Measurements from ENCODE around the gene PPP1R13L. TPM values are rescaled to one million over a fixed set of nuclear protein-coding genes. Genes with fewer than 3 reads are reported as not detected.
"Not testable (repeated sequence)": the region's sequence is repeated elsewhere in the genome, so short reads cannot be mapped to it uniquely, and the experiment has no call there.

The PPP1R13L gene
- total RNA-seq, 1 donor from 2014 or later: 56.7 TPM

GRCh38 chr19:45439569-45440258 is 34.8 kb upstream of the PPP1R13L start:
- FAIRE-seq (no peak), DNase-seq (ENCODE audit: low read depth) (peak; percentile 53)
- no peaks in the 10 kb centered on the region for H3K27me3 ChIP-seq (ENCODE audit: insufficient read depth, low read length)
- peak overlapping the region; percentile 69 for H3K4me3 ChIP-seq (ENCODE audit: insufficient read depth, low read depth, low read length)
- H4K20me1 ChIP-seq (ENCODE audit: insufficient read depth, low read length): no peaks in the 10 kb centered on the region
- peak overlapping the region; percentile 84 for H3K4me2 ChIP-seq (ENCODE audit: low read length)
- peaks cover 28% of the 10 kb centered on the region for H3K4me1 ChIP-seq (ENCODE audit: insufficient read depth, low read length)
- H3K9me3 ChIP-seq (ENCODE audit: insufficient read depth, low read depth, low read length): no peaks in the 10 kb centered on the region
- Mint-ChIP-seq H3K4me1 (ENCODE audit: low read depth, unreplicated experiment) (peaks cover 9% of the 10 kb centered on the region), H3K36me3 (ENCODE audit: low read depth, unreplicated experiment) (no peaks in the 10 kb centered on the region), H3K27me3 (ENCODE audit: low read depth, unreplicated experiment) (no peaks in the 10 kb centered on the region), H3K4me3 (ENCODE audit: unreplicated experiment) (peak overlapping the region; percentile 75), H3K9me3 (ENCODE audit: unreplicated experiment) (no peaks in the 10 kb centered on the region), H3K27ac (ENCODE audit: unreplicated experiment) (no peak overlapping the region)
- no peaks in the 10 kb centered on the region for H3K36me3 ChIP-seq (ENCODE audit: insufficient read depth, low read length)
- TF ChIP-seq EZH2 (IDR thresholded peaks at IDR 0.05; ENCODE audit: insufficient read depth, low read length) (no peak), CTCF (IDR thresholded peaks at IDR 0.05; ENCODE audit: insufficient read depth, low read depth, low read length) (peak; percentile 78)
- H3K9ac ChIP-seq (ENCODE audit: low read length): peak overlapping the region; percentile 87
- peak overlapping the region; percentile 62 for H2AFZ ChIP-seq (ENCODE audit: low read depth, low read length)
- H3K79me2 ChIP-seq (ENCODE audit: insufficient read depth, low read length): no peaks in the 10 kb centered on the region
- H3K27ac ChIP-seq (ENCODE audit: low read depth, low read length): peak overlapping the region; percentile 81

- no peak overlapping the region for H3K27ac Mint-ChIP-seq (ENCODE audit: unreplicated experiment)
- Histone ChIP-seq H2AFZ (ENCODE audit: low read depth, low read length) (peak overlapping the region; percentile 62), H3K9me3 (ENCODE audit: insufficient read depth, low read depth, low read length) (no peaks in the 10 kb centered on the region), H3K27me3 (ENCODE audit: insufficient read depth, low read length) (no peaks in the 10 kb centered on the region), H3K4me3 (ENCODE audit: insufficient read depth, low read depth, low read length) (peak overlapping the region; percentile 69), H3K9ac (ENCODE audit: low read length) (peak overlapping the region; percentile 87), H3K4me2 (ENCODE audit: low read length) (peak overlapping the region; percentile 84), H3K36me3 (ENCODE audit: insufficient read depth, low read length) (no peaks in the 10 kb centered on the region), H3K4me1 (ENCODE audit: insufficient read depth, low read length) (peaks cover 23% of the 10 kb centered on the region), H3K79me2 (ENCODE audit: insufficient read depth, low read length) (no peaks in the 10 kb centered on the region), H3K27ac (ENCODE audit: low read depth, low read length) (peak overlapping the region; percentile 81), H4K20me1 (ENCODE audit: insufficient read depth, low read length) (no peaks in the 10 kb centered on the region)
- no peak for DNase-seq (ENCODE audit: low read depth)
- peak overlapping the region; percentile 50 for H3K4me3 Mint-ChIP-seq (ENCODE audit: unreplicated experiment)
- H3K9me3 Mint-ChIP-seq (ENCODE audit: unreplicated experiment): no peaks in the 10 kb centered on the region
- no peak for FAIRE-seq
- no peaks in the 10 kb centered on the region for H3K36me3 Mint-ChIP-seq (ENCODE audit: low read depth, unreplicated experiment)
- H3K27me3 Mint-ChIP-seq (ENCODE audit: low read depth, unreplicated experiment): no peaks in the 10 kb centered on the region
- H3K4me1 Mint-ChIP-seq (ENCODE audit: low read depth, unreplicated experiment): peaks cover 5% of the 10 kb centered on the region
- TF ChIP-seq CTCF (IDR thresholded peaks at IDR 0.05; ENCODE audit: insufficient read depth, low read depth, low read length): no peak
- no peak for TF ChIP-seq EZH2 (IDR thresholded peaks at IDR 0.05; ENCODE audit: insufficient read depth, low read length)
Observed at GRCh38 chr19:45439190-45439568, 34.3 kb upstream of the PPP1R13L start.

GRCh38 chr19:45437328-45437727 is 32.5 kb upstream of the PPP1R13L start:
- Mint-ChIP-seq H3K9me3 (ENCODE audit: unreplicated experiment) (no peaks in the 10 kb centered on the region), H3K27ac (ENCODE audit: unreplicated experiment) (no peak overlapping the region), H3K36me3 (ENCODE audit: low read depth, unreplicated experiment) (no peaks in the 10 kb centered on the region), H3K27me3 (ENCODE audit: low read depth, unreplicated experiment) (no peaks in the 10 kb centered on the region), H3K4me3 (ENCODE audit: unreplicated experiment) (no peak overlapping the region), H3K4me1 (ENCODE audit: low read depth, unreplicated experiment) (no peaks in the 10 kb centered on the region)
- H2AFZ ChIP-seq (ENCODE audit: low read depth, low read length): no peak overlapping the region
- no peaks in the 10 kb centered on the region for H3K36me3 ChIP-seq (ENCODE audit: insufficient read depth, low read length)
- DNase-seq (ENCODE audit: low read depth) (no peak), FAIRE-seq (no peak)
- H3K79me2 ChIP-seq (ENCODE audit: insufficient read depth, low read length): no peaks in the 10 kb centered on the region
- peaks cover 9% of the 10 kb centered on the region for H3K4me1 ChIP-seq (ENCODE audit: insufficient read depth, low read length)
- no peaks in the 10 kb centered on the region for H4K20me1 ChIP-seq (ENCODE audit: insufficient read depth, low read length)
- H3K27me3 ChIP-seq (ENCODE audit: insufficient read depth, low read length): no peaks in the 10 kb centered on the region
- TF ChIP-seq CTCF (IDR thresholded peaks at IDR 0.05; ENCODE audit: insufficient read depth, low read depth, low read length): no peak
- no peak for TF ChIP-seq EZH2 (IDR thresholded peaks at IDR 0.05; ENCODE audit: insufficient read depth, low read length)
- H3K4me3 ChIP-seq (ENCODE audit: insufficient read depth, low read depth, low read length): no peak overlapping the region
- no peak overlapping the region for H3K9ac ChIP-seq (ENCODE audit: low read length)
- no peaks in the 10 kb centered on the region for H3K9me3 ChIP-seq (ENCODE audit: insufficient read depth, low read depth, low read length)
- no peak overlapping the region for H3K4me2 ChIP-seq (ENCODE audit: low read length)
- H3K27ac ChIP-seq (ENCODE audit: low read depth, low read length): no peak overlapping the region

- H3K79me2 ChIP-seq (ENCODE audit: insufficient read depth, low read length); H3K9ac ChIP-seq (ENCODE audit: low read length); H3K27me3 ChIP-seq (ENCODE audit: insufficient read depth, low read length); H3K27ac Mint-ChIP-seq (ENCODE audit: unreplicated experiment); H3K9me3 ChIP-seq (ENCODE audit: insufficient read depth, low read depth, low read length); H3K36me3 ChIP-seq (ENCODE audit: insufficient read depth, low read length); H3K4me3 ChIP-seq (ENCODE audit: insufficient read depth, low read depth, low read length); H2AFZ ChIP-seq (ENCODE audit: low read depth, low read length); H3K27me3 Mint-ChIP-seq (ENCODE audit: low read depth, unreplicated experiment); H3K9me3 Mint-ChIP-seq (ENCODE audit: unreplicated experiment); H3K4me2 ChIP-seq (ENCODE audit: low read length); DNase-seq (ENCODE audit: low read depth); H3K4me3 Mint-ChIP-seq (ENCODE audit: unreplicated experiment); FAIRE-seq; H3K4me1 Mint-ChIP-seq (ENCODE audit: low read depth, unreplicated experiment); H3K36me3 Mint-ChIP-seq (ENCODE audit: low read depth, unreplicated experiment); H3K27ac ChIP-seq (ENCODE audit: low read depth, low read length); H4K20me1 ChIP-seq (ENCODE audit: insufficient read depth, low read length): not testable (repeated sequence)
- H3K4me1 ChIP-seq (ENCODE audit: insufficient read depth, low read length): peaks cover 11% of the 10 kb centered on the region
Observed at GRCh38 chr19:45432543-45432942, 27.7 kb upstream of the PPP1R13L start.

Data from astrocyte (in vitro differentiated cells and primary cell).